Neural cell (in vitro differentiated cells): ENCODE data around the gene PLCB1. TPM values are rescaled to one million over a fixed set of nuclear protein-coding genes. Genes with fewer than 3 reads are reported as not detected.

Source experiments
- H2AFZ ChIP-seq: fragments of 200-600, 300-800 bp; sonication (generic), shearing (Covaris generic); 2 replicates; pipeline ENCODE4 v1.6.0; 2014; ENCODE audit warnings: low read depth, mild to moderate bottlenecking, antibody characterized with exemption, low read length, moderate library complexity
- H3F3A ChIP-seq: fragments of 200-600 bp; shearing (Covaris generic); 2 replicates; pipeline ENCODE4 v1.6.1; 2016; ENCODE audit warnings: mild to moderate bottlenecking, moderate library complexity, mixed read lengths, antibody characterized with exemption, low read length; ENCODE audit not compliant: insufficient read depth, poor library complexity, severe bottlenecking
- H3K27ac ChIP-seq: fragments of 200-600, 300-800 bp; sonication (generic), shearing (Covaris generic); 2 replicates; pipeline ENCODE4 v1.5.1; 2014; ENCODE audit warnings: mild to moderate bottlenecking, low read length, moderate library complexity
- H3K27me3 ChIP-seq: fragments of 300-800, 200-600 bp; sonication (generic), shearing (Covaris generic); 2 replicates; pipeline ENCODE4 v1.6.0; 2014; ENCODE audit warnings: mild to moderate bottlenecking, low read depth, low read length, moderate library complexity; ENCODE audit not compliant: insufficient read depth
- H3K36me3 ChIP-seq: fragments of 300-800, 200-600 bp; sonication (generic), shearing (Covaris generic); 2 replicates; pipeline ENCODE4 v1.5.1; 2014; ENCODE audit warnings: mild to moderate bottlenecking, antibody characterized with exemption, low read length, moderate library complexity; ENCODE audit not compliant: insufficient read depth
- H3K4me2 ChIP-seq: fragments of 300-800, 200-600 bp; sonication (generic), shearing (Covaris generic); 2 replicates; pipeline ENCODE4 v1.6.0; 2014; ENCODE audit warnings: mild to moderate bottlenecking, low read length
- H3K4me3 ChIP-seq: fragments of 300-800, 200-600 bp; sonication (generic), shearing (Covaris generic); 2 replicates; pipeline ENCODE4 v1.5.1; 2014; ENCODE audit warnings: mild to moderate bottlenecking, low read length, moderate library complexity
- H3K79me2 ChIP-seq: fragments of 200-600 bp; shearing (Covaris generic); replicated peaks from 2 replicates; pipeline ENCODE4 v1.6.0; 2014; ENCODE audit warnings: mild to moderate bottlenecking, low read length, moderate library complexity; ENCODE audit not compliant: insufficient read depth
- H3K9ac ChIP-seq: fragments of 300-800, 200-600 bp; sonication (generic), shearing (Covaris generic); 2 replicates; pipeline ENCODE4 v1.6.1; 2016; ENCODE audit warnings: mild to moderate bottlenecking, low read length, mixed read lengths
- H3K9me2 ChIP-seq: fragments of 200-600 bp; shearing (Covaris generic); 2 replicates; pipeline ENCODE4 v1.6.1; 2016; ENCODE audit warnings: mild to moderate bottlenecking, low read length, mixed read lengths; ENCODE audit not compliant: insufficient read depth
- H3K9me3 ChIP-seq: fragments of 200-600, 300-800 bp; sonication (generic), shearing (Covaris generic); 2 replicates; pipeline ENCODE4 v1.6.1; 2016; ENCODE audit warnings: mild to moderate bottlenecking, mixed run types, low read length, moderate library complexity, mixed read lengths
- H4K20me1 ChIP-seq: fragments of 200-600 bp; shearing (Covaris generic); 2 replicates; pipeline ENCODE4 v1.6.1; 2016; ENCODE audit warnings: mild to moderate bottlenecking, mixed run types; ENCODE audit not compliant: insufficient read depth
- CTCF ChIP-seq: fragments of 450-650 bp; IDR thresholded peaks from 2 replicates; pipeline ENCODE4 v1.5.1; 2014; ENCODE audit warnings: antibody characterized with exemption, mild to moderate bottlenecking, moderate library complexity; ENCODE audit not compliant: poor library complexity, severe bottlenecking
- EP300 ChIP-seq: fragments of 450-650 bp; conservative IDR thresholded peaks from 2 replicates; pipeline ENCODE4 v1.6.1; 2014; ENCODE audit warnings: antibody characterized with exemption, mild to moderate bottlenecking, moderate library complexity; ENCODE audit not compliant: poor library complexity, severe bottlenecking
- EZH2 ChIP-seq: fragments of 200-600, 300-800 bp; shearing (Covaris generic), sonication (generic); IDR thresholded peaks from 2 replicates; pipeline ENCODE4 v1.6.1; 2014; ENCODE audit warnings: antibody characterized with exemption, low read length, borderline replicate concordance, mild to moderate bottlenecking; ENCODE audit not compliant: insufficient read depth, poor library complexity, severe bottlenecking
- MXI1 ChIP-seq: fragments of 450-650 bp; conservative IDR thresholded peaks from 2 replicates; pipeline ENCODE4 v1.6.1; 2014; ENCODE audit warnings: antibody characterized with exemption, mild to moderate bottlenecking; ENCODE audit not compliant: poor library complexity, severe bottlenecking
- POLR2AphosphoS5 ChIP-seq: IDR thresholded peaks from 2 replicates; pipeline ENCODE4 v1.6.1; 2012
- RAD21 ChIP-seq: fragments of 450-650 bp; conservative IDR thresholded peaks from 2 replicates; pipeline ENCODE4 v1.6.1; 2014; ENCODE audit warnings: antibody characterized with exemption, mild to moderate bottlenecking, moderate library complexity
- REST ChIP-seq: IDR thresholded peaks from 2 replicates; pipeline ENCODE4 v1.6.1; 2012; ENCODE audit warnings: borderline replicate concordance
- SMC3 ChIP-seq: fragments of 450-650 bp; conservative IDR thresholded peaks from 2 replicates; pipeline ENCODE4 v1.6.1; 2014; ENCODE audit warnings: antibody characterized with exemption, mild to moderate bottlenecking, moderate library complexity; ENCODE audit not compliant: poor library complexity
- TAF1 ChIP-seq: IDR thresholded peaks from 2 replicates; pipeline ENCODE4 v1.6.1; 2012; ENCODE audit warnings: low read depth
- polyA plus RNA-seq: library from polyadenylated mRNA; depleted of rRNA; stranded (reverse); fragments of >200 nt; gene quantifications from 2 replicates; pipeline ENCODE4 v1.2.3, GENCODE V29; 2014

Gene PLCB1
- polyA plus RNA-seq, 1 donor from 2014 or later = 11.4 TPM

- TF ChIP-seq RAD21 = no peak
- no peak for TF ChIP-seq EZH2
- TF ChIP-seq REST = no peak
- no peak for TF ChIP-seq POLR2AphosphoS5
- no peak for TF ChIP-seq EP300
- TF ChIP-seq TAF1 = no peak
- no peak for TF ChIP-seq CTCF
- no peak for TF ChIP-seq SMC3
- Histone ChIP-seq H3K4me2 (no peak overlapping the region), H3K79me2 (no peaks in the 10 kb centered on the region), H3K9ac (no peak overlapping the region), H3K27ac (no peak overlapping the region), H3K9me3 (no peaks in the 10 kb centered on the region), H3K9me2 (no peaks in the 10 kb centered on the region), H3F3A (no peaks in the 10 kb centered on the region), H3K4me3 (no peak overlapping the region), H3K27me3 (peaks cover 3% of the 10 kb centered on the region), H4K20me1 (no peaks in the 10 kb centered on the region), H3K36me3 (no peaks in the 10 kb centered on the region), H2AFZ (no peak overlapping the region)
These were observed 655.0 kb downstream of the PLCB1 start for GRCh38 chr20:8787090-8787489.

- Histone ChIP-seq H4K20me1 (no peaks in the 10 kb centered on the region), H3K9me2 (no peaks in the 10 kb centered on the region), H3K4me3 (no peak overlapping the region), H3F3A (no peaks in the 10 kb centered on the region), H3K27me3 (peaks cover 3% of the 10 kb centered on the region), H3K9ac (no peak overlapping the region), H3K36me3 (no peaks in the 10 kb centered on the region), H2AFZ (no peak overlapping the region), H3K4me2 (no peak overlapping the region), H3K27ac (no peak overlapping the region), H3K79me2 (no peaks in the 10 kb centered on the region), H3K9me3 (no peaks in the 10 kb centered on the region)
- TF ChIP-seq RAD21 (no peak), EP300 (peak; percentile 98), SMC3 (no peak), EZH2 (no peak), POLR2AphosphoS5 (peak; percentile 96), CTCF (no peak), REST (peak; percentile 45), MXI1 (no peak), TAF1 (no peak)
These were observed 656.2 kb downstream of the PLCB1 start for GRCh38 chr20:8788275-8788674.
